Myocyte (in vitro differentiated cells): ENCODE results near the gene STK38. TPM values are rescaled to one million over a fixed set of nuclear protein-coding genes. Genes with fewer than 3 reads are reported as not detected.
A peak's percentile ranks its signal among the peaks of the same experiment; 100 is the strongest.

Source experiments
- DNase-seq: peaks from one replicate; pipeline ENCODE4 v3.0.0-alpha.2; 2012; ENCODE audit warnings: low read depth
- total RNA-seq: library from RNA; depleted of rRNA; stranded (reverse); fragments of >200 nt; gene quantifications from 2 replicates; pipeline ENCODE4 v1.2.3, GENCODE V29; 2014

Gene STK38
- total RNA-seq, 1 donor from 2014 or later: 47.4 TPM

DNA sequence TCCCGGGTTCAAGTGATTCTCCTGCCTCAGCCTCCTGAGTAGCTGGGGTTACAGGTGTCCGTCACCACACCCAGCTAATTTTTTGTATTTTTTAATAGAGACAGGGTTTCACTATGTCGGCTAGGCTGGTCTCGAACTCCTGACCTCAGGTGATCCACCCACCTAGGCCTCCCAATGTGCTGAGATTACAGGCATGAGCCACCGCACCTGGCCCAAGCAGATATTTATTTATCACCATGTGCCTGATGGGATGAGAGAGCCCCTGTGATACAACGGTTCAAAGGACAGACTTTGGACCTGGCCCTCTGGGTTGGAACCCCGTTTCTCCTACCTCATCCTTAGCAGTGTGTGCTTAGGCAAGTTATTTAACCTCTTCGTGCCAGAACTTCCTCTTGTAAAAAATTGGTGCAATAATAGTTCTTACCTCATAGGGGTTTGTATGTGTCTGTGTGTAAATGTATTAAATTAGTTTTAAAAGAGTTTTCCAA lies 19.2 kb upstream of the STK38 start:
- DNase-seq: no peak

DNA sequence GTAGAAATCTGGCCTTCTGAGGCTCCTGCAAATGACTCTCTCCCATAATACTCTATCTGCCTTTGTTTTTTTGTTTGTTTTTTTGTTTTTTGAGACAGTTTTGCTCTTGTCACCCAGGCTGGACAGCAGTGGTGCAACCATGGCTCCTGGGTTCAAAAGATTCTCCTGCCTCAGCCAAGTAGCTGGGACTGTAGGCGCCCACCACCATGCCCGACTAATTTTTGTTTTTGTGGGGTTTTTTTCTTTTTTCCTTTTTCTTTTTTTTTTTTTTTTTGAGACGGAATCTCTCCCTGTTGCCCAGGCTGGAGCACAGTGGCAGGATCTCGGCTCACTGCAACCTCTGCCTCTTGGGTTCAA lies 16.6 kb upstream of the STK38 start:
- DNase-seq: no peak

DNA sequence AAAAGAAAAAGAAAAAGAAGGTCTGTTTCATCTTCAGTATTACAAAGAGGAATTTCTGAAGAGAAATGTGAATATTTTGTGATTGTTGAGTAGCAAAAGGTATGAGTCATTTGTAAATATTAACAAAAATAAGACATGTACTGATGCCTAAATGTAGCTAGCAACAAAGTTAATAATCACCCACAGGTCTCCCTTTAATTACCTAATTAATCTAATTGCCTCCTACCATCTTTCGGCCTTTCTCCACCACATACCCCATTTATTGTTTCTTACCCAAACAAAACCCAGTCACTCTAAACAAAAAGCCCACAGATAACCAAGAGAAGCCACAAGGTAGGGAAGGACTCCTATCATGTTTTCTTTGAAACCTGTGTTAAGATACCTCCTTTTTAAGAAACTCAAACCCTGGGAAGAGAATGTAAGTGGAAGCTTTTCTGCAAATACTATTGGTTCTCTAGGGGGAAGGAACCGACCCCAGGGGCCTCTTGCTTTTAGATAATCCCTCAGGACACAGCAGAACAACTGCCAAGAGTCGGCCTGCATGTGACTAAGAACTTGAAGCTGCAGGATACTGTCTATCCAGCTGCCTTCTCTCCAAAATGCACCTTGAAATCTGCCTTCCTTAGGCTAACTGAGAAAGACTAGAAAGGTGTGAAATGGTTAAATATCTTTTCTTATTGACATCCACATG lies 16.1 kb upstream of the STK38 start:
- DNase-seq: peak; percentile 27

DNA sequence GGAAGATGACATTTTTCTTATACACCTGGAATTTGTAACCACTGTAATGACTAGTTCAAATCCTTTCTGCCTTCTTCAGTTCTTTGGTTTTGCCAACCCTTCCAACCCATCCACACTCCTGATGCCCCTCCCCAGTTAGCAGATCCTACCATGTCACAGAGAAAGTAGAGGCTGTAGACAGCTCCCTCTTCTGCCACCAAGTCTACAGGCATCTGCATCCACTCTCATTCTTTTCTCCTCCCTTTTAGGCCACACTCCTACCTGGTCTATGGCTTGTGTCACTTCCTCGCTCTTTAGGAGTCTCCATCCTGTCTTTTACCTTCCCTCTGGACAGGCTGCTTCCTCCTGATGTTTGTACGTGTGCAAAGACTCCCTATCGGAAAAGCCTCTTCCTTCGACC lies 13.5 kb upstream of the STK38 start:
- DNase-seq: no peak

DNA sequence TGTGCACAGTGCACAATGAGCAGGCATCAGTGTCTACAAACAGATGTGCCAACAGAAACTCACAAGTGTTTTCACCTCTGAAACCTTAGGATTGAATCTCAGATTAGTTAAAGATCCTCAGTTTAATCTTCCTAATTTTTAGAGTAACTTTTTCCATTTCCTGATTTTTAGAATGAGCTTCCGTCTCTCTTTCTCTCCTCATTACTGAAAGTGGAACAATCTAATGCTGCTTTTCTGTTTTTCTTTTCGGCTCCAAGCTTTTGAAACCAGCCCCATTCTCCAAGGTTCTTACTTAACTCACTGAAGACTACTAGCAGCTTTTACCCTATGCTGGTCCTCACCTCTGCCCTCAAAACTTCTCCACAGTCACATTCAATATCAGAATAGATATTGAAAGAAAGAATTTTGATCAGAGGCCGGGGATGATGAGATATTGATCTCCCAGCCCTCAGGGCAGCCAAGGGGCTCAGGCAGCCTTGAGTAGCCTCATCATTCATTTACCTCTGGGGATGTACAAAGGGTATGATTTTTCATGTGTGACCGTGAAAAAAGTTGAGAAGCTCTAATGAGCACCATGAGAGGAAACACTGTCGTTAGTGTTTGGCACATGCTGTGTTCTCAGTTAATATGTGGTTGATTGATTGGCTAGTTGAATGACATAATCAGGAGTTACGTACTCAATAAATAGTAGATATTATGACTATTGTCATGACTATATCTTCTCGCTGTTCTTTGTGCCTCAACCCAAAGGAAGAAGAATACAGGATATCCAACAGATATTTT lies 11.9 kb upstream of the STK38 start:
- DNase-seq: no peak

DNA sequence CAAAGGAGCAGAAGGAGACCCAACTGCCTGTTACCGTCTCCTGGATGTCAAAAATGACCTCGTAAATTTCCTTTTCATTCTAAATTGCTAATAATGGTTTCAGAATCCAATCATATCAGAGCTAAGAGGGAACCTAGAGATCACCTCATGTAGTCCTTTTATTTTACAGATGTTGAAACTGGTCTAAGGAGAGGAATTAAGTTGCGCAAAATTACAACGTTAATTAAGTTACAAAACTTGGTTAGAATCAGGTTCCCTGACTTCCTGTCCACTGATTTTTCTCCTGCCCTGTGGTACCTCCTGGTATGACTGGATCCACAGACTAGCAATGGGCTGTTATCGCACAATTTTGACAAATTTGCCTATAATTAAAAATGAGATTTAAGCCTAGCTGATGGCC lies 9.0 kb upstream of the STK38 start:
- no peak for DNase-seq

DNA sequence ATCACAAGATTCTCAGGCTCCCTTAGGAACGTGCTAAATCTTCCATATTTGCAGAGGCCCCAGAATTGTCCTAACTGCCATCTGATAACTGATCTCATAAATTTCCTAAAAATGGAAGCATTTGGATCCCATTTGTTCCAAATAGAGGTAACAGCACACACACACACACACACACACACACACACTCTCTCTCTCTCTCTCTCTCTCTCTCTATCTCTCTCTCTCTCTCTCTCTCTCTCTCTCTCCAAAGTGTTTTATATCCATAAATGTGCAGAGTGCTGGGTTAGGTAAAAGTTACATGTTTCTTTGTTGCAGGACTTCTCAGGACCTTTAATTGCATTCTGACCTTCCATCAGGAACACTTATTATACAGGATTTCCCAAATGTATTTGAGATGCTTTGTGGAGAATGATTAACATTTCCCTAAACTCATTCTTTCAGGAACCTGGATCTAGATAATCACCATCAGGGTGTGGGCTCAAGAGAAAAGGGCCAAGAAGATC lies 8.5 kb upstream of the STK38 start:
- no peak for DNase-seq

DNA sequence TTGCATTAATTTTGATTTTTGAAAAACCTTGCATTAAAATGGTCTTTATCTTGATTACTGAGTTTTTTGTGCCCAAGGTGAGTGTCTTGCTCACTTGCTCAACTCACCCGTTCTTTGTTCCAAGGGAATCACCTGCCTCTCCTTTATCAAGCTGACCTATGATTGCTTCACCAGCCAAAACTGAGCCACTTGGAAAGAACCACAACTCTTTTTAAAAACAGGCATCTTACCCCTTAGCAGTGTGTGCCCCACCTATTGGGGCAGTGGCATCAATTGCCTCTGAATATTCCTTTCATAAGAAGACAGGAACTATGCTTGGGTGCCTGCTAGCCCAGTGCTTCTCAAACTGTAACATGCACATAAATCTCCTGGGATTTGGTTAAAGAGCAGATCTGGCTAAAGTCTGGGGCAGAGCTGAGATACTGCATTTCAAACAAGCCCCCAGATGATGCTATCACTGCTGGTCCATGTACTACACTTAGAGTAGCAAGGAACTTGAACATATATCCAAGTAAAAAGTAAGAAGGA lies 3.3 kb upstream of the STK38 start:
- DNase-seq: no peak

DNA sequence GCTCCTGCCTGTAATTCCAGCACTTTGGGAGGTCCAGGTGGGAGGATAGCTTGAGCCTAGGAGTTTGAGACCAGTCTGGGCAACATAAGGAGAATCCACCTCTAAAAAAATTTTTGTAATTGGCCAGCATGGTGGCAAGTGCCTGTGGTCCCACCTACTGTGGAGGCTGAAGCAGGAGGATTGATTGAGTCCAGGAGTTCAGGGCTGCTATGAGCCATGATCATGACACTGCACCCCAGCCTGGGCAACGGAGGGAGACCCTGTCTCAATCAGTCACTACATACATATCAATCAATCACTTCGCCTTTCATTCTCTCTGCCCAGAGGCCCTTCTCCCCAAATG lies 1.1 kb upstream of the STK38 start:
- no peak for DNase-seq

DNA sequence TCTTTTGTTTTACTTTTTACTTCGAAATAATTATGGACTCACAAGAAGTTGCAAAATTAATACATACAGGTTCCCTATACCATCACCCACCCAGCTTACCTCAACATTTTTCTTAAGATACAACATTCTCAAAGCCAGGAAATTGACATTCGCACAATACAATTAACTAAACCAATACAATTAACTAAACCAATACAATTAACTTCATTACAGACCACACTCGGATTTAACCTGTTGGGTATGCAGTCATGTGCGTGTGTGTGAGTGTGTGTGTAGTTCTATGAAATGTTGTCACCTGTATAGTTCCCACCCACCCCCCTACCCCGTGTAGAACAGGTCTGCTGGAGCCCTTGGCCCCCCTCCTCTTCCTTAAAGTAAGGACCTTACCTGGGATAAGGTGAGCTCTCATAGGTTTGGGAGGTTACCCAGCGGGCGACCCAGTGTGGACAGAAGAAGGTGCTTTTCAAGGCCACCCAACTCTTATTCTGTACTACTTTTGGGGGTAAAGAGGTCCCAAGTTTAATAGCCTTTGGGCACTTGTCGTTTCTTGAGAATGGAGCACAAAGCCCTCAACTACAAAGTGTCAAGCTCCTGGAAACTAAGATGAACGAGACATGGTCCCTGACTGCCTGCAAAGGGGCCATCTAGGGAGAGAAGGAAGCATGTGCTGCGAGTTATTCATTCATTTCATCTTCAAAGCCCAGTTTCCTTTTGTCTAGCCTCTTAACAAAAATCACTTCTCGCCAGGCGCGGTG lies 544 bp upstream of the STK38 start:
- DNase-seq: no peak

DNA sequence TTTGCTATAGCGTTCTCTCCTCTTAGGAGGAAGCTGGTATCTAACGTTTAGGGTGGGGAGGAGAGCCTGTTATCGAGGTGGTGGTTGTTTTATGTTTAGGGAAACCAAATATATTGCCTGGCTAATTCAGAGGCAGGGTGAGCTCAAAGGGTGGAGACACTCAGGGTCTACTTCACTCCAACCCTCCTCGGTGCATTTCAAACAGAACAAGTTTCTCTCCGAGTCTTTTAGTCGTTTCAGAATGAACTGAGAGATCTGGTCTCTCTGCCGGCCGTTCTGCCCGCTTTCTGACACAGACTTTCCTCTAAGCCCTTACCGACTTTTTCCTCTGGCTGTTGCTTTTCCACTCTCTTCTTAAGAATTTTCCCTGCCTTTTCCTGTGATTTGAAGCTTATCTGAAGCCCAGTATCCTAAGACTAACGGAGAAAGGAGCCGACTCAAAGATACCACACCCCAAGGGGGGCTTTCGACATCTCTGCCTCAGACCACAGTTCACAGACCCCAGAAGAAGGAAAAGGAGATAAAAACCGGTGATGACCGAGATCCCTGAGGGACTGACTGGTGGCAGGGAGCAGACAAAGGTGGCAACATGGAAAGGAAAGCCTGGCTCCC lies 865 bp downstream of the STK38 start:
- peak; percentile 38 for DNase-seq

DNA sequence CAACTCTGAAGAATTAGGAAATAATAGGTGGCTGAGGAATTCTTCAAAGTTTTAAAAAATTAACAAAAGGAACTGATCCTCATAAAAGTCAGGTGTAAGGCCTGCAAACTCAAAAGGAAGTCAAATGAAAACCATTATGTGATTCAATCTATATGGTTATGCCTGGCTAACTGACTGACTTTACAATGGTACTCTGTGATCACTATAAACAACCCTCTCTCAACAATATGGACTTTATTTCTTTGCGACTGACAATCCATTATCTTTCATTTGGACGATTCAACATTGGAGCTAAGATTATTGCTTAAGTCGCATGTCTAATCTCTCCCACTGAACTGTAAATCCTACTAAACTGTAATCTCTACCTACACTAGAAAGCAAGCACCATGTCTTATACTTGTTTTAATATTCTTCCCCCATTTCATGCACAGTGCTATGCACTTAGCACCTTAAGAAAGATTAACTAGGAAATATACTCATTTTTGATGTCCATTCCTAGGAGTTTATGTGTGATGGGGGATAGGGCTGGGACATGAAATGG lies 1.4 kb downstream of the STK38 start:
- DNase-seq: no peak

DNA sequence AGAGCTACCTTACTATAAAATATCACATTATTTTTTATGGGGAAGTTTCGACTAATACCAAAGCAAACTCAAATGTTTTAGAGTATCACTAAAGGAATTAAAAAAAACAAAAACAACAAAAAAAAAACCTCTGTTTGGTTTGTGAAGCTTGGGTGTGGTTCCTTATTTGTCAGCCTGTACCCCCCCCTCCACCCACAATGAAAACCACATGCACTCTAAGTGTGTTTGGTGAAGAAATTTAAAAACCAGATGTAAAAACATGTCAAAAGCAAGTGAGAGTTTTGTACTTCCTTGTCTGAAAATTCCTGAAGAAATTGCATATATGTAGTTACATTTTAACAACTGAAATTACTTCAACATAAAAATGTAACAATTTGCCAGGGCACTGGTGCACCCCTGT lies 3.1 kb downstream of the STK38 start:
- DNase-seq: peak; percentile 26

DNA sequence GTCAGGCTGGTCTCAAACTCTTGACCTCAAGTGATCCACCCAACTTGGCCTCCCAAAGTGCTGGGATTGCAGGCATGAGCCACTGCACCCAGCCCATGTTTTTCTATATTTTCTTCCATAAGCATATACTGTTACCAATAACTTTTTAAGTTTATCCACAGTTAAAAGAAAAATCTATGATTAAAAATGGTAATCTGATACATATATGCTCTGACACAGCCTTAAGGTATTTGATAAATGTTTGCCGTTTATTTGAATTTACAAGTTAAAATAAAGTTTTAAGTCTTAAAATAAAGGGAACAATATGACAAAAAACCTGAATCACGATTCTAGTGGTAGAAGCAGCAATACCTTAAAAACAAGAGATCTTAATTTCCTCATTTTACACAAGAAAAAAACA lies 5.2 kb downstream of the STK38 start:
- DNase-seq: no peak

DNA sequence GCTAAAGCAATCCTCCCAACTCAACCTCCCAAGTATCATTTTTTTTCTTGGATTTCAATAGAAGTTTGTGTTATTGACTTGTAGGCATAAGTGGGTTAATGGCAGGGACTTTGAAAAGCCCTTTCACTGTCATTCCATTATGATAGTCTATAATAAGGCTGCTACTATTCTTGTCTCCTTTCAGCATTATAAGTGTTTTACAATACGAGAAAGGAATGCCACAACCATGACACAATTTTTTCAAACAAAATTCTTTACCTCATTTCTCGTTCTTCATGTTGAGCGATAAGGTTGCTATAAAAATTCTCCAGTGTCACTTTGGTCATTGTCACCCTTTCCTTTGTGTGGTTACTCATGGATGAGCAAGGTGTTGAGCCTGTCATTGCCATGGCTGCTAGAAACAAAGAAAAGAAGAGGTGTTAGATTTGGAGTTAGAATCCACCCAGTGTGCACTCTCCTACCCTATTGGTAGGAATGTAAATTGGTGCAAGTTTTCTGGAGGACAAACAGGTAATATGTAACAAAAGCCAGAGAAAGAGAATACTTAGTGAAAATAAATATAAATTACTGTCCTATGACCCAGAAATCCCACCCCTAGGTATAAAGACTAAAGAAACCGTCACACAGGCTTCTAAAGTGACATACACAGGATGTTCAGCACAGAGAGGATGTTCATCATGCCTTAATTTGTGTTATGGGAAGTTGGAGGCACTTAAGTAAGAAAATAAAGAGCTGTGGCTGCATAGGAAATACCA lies 7.3 kb downstream of the STK38 start:
- no peak for DNase-seq

DNA sequence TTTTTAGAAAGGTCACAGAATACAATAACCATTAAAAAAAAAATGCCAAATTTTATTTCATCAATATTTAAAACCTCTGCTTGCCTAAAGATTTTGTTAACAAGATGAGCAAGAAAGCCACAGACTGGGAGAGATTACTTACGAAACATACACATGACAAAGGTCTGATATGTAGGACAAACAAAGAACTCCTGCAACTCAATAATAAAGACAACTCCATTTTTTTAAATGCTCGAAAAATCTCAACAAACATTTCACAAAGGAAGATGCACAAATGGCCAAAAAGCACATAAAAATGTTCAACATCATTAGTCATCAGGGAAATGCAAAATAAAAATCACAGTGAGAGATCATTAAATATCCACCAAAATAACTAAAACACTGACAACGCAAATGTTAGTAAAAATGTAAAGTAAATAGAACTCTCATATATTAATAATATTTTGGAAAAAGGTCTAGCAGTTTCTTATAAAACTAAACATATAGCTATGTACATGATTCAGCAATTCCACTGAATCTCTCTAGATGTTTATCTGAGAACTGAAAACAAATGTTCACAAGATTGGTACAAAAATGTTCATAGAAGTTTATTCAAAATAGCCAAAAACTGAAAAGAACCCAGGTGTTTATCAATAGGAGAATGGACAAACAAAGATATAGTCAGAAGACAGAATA lies 10.3 kb downstream of the STK38 start:
- DNase-seq: no peak

DNA sequence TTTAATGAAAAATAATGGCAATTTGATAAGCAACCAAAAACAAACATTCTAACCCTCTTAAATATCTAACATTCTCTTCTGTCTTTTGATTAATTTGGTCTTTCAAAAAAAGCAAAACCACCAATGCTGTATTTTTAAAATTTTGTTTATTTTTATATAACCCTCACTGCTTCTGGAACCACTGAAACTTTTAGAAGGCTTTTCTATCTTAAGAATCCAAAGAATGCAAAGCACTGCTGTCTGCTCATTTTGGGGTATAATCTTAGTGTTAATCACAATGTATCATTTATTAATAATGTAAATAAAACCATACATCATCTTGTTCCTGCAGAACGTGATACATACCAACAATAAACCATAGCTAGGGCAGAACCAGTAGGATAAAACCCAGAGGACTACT lies 14.0 kb downstream of the STK38 start:
- no peak for DNase-seq

DNA sequence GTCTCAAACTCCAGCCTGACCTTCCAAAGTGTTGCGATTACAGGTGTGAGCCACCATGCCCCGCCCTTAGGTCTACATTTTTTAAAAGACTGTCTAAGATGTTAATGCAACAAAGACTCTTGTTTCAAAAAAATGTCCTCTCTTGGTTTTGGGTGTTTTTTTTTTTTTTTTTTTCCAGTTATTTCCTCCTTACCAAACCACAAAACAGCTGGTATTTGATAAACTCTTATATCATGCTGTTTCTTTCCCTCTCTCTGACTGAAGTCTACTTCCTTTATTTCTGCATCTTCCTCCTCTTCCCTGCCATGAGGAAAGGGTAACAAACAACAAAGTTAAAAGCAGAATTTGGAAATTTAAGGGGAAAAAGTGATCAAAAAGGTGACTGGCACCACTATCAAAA lies 21.2 kb downstream of the STK38 start:
- DNase-seq: peak; percentile 27

DNA sequence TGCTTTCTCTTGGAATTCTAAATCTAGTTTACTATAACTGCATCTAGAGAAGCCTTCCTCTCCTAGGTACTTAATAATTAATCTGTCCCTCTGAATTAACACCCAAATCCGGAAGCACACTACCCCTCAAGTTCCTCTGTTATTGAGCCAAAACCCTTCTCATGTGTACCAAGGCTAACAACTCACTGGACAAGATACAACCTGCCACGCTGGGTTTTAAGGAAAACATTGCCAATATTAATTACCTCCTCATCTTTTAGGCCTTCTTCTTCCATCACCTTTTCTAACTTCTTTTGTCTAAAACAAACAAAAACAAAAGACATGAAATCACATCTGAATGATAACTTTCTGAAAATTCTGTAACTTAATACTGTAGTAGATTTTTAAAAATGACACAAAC lies 21.9 kb downstream of the STK38 start:
- no peak for DNase-seq

DNA sequence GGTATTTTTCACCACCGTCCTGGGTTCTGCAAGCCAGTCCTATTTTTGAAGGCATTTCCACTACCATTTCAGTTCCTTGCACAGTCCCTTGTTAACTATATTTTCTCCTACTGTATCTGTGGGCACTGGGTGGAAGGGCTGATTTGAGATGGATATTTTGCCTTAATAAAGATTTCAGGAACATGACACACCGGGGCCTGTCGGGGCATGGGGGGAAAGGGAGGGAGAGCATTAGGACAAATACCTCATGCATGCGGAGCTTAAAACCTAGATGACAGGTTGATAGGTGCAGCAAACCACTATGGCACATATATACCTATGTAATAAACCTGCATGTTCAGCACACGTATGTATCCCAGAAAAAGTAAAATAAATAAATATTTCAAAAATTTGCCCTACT lies 22.4 kb downstream of the STK38 start:
- no peak for DNase-seq
